Measurements from ENCODE around the gene CAMKK1.

Gene CAMKK1

GRCh38 chr17:3917391-3917931, 24.6 kb upstream of the CAMKK1 start:
- no peak for DNase-seq

- no peak for DNase-seq
Measured at GRCh38 chr17:3916825-3917224, 24.0 kb upstream of the CAMKK1 start.

GRCh38 chr17:3915995-3916696, 23.3 kb upstream of the CAMKK1 start, which contains the start of gene P2RX1:
P2RX1 (minus strand) TSS chr17:3916465; CDS start chr17:3916225, 240 bp downstream.
- peak; percentile 41 to 75 for DNase-seq

- peak in 1 of 2 donors; percentile 36 for DNase-seq
Measured at GRCh38 chr17:3915581-3915994, 22.7 kb upstream of the CAMKK1 start.

GRCh38 chr17:3914312-3914670, 21.4 kb upstream of the CAMKK1 start:
- peak in 1 of 2 donors; percentile 82 for DNase-seq

- DNase-seq, result peak; percentile 80 to 88
Measured at GRCh38 chr17:3913531-3914311, 20.9 kb upstream of the CAMKK1 start.

GRCh38 chr17:3912827-3913226, 20.0 kb upstream of the CAMKK1 start:
- DNase-seq, result no peak

GRCh38 chr17:3911271-3912053, 18.6 kb upstream of the CAMKK1 start:
- peak; percentile 76 to 93 for DNase-seq

- no peak for DNase-seq
Measured at GRCh38 chr17:3910420-3911270, 17.8 kb upstream of the CAMKK1 start.

GRCh38 chr17:3909257-3909656, 16.4 kb upstream of the CAMKK1 start:
- no peak for DNase-seq

- DNase-seq, result no peak
Measured at GRCh38 chr17:3907483-3908216, 14.8 kb upstream of the CAMKK1 start.

GRCh38 chr17:3906881-3907280, 14.0 kb upstream of the CAMKK1 start:
- DNase-seq, result no peak

- DNase-seq, result no peak
Measured at GRCh38 chr17:3905017-3905520, 12.2 kb upstream of the CAMKK1 start.

GRCh38 chr17:3904501-3904900, 11.6 kb upstream of the CAMKK1 start:
- DNase-seq, result no peak

GRCh38 chr17:3903881-3904290, 11.0 kb upstream of the CAMKK1 start:
- DNase-seq, result no peak

GRCh38 chr17:3903051-3903825, 10.4 kb upstream of the CAMKK1 start:
- DNase-seq, result no peak

GRCh38 chr17:3900646-3901045, 7.8 kb upstream of the CAMKK1 start:
- no peak for DNase-seq

GRCh38 chr17:3897731-3898130, 4.9 kb upstream of the CAMKK1 start:
- no peak for DNase-seq

- no peak for DNase-seq
Measured at GRCh38 chr17:3896968-3897235, 4.0 kb upstream of the CAMKK1 start.

GRCh38 chr17:3896108-3896967, 3.5 kb upstream of the CAMKK1 start:
- no peak for DNase-seq

Data from CD4-positive, alpha-beta T cell treated with Interleukin-4 for 1 hour (primary cell).